Measurements from ENCODE around the gene FBXW12.
"Not testable (repeated sequence)": the region's sequence is repeated elsewhere in the genome, so short reads cannot be mapped to it uniquely, and the experiment has no call there.

Gene FBXW12, protein sequence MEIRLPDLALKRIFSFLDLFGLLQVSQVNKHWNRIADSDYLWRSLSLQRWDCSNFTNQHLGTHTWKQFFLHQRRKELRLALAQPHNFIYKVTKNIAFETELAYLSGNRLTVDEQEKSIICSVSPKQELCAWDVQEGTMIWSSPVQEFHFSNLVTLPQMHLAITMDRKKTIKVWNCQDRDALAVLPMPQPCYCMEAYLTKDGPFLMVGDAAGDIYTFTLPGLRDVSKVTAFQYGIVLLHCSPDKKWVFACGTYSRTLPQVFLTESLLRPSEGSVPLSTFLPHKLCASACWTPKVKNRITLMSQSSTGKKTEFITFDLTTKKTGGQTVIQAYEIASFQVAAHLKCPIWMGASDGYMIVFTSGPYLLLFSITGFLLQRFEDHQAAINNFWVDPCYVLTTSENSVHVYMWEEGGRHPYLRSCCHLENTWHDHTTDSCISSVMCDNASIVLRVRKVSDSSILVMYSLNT

DNA sequence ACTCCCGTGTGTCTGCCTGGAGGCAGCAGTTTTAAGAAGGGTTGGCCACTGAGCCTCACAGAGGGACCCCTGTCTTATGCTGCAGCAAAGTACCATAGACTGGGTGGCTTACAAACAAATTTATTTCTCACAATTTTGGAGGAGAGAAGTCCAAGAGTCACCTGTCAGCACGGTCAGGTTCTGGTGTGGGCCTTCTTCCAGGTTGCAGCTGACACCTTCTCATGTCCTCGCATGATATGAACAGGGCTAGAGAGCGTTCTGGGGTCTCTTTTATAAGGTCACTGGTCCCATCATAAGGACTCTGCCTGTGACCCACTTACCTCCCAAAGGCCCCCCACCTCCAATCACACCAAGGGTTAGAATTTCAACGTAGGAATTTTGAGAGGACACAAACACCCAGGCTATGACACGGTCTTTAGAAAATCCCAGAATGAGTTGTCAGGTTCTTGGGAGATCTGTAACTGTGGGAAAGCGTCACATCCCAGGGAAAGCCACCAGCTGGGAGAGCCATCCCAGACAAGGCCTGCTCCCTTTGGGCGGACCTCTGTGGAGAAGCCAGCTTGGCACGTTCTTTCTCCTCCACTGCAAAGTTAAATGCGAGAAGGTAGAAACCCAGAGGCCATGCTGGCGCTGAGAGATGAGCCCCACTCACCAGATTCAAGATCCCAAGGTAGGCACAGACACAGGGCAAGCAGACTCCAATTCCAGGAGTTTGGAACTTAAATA lies at the start of gene FBXW12:
Gene FBXW12 (plus strand): TSS at position 569 of the 726 bp plus-strand sequence. CDS start 549 bp downstream, outside the sequence.
- no peak for DNase-seq (ENCODE audit: low read depth)

DNA sequence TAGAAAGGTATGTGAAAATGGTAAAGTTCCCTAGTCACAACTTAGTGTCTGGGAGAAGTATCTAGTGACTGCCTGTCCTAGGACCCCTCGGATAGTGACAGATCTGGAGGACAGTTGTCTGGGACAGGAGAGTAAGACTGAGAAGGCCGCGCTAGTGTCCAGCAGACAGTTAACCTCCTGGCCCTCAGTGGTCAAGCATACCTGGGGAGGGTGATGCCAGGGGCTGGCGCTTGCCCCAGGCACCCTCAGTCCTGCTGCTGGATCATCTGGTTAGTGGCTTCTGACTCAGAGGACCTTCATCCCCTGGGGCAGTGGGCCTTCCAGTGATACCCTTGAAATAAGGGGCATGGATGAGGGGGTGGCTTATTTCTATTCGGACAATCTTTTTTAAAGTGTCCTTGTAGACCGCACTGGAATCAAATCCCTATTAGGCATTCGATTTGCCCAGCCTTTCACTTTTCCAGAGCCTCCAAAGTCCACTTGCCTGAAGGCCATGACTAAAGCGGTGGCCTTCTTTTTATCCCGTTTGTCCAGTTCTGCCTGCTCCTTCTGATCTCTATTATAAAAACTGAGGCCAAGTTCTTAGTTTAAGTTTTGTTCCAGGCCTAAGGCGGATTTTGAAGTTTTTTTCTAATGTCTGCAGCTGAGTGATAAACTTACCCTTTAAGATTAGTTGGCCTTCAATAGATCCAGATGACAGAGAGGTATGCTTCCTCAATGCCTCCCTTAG lies 40.1 kb upstream of the FBXW12 start:
- not testable (repeated sequence) for DNase-seq (ENCODE audit: low read depth)

DNA sequence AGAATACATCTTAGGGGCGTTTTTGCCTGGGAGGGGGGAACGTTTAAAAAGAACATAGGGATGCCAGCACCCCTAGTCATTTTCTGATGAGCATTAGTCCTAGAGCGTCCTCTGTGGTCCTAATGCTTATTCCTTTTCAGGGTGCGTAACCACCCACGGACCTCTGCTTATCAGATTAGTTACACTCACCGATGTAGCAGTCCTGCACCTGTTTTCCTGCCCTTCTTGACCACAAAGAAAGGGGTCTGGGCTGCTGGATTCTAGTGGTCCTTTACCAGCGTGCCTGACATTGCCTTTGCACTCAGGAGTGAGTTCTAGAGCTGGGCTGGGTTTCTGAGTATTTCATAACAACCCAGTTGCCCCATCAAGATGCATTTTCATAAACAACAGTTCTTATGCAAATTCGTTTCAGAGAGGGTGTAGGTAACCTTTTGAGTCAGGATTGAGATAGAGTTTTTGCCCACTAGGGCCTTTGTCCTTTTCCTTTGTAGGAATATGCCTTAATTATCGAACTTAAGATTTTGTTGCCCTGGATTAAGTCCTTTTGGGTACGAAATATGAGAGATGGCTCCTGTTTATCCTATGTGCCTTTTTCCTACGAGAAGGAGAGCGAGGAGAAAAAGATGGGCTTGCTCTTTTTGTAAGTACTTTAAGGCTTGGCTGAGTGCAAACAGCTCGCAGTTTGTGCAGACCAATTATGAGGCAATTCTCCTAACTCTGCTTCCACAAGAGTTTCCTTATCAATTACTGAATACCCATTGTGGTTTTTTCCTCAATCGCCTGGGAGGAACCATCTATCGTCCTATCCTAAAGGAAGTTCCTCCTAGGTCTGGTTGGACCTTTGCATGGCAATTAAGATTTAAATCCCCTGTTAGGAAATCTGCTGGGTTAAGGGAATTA lies 38.4 kb upstream of the FBXW12 start, which contains the start of gene SPINK8:
Gene SPINK8 (minus strand): TSS at position 316 of the 900 bp plus-strand sequence. CDS start 5,320 bp downstream, outside the sequence.
- not testable (repeated sequence) for DNase-seq (ENCODE audit: low read depth)

DNA sequence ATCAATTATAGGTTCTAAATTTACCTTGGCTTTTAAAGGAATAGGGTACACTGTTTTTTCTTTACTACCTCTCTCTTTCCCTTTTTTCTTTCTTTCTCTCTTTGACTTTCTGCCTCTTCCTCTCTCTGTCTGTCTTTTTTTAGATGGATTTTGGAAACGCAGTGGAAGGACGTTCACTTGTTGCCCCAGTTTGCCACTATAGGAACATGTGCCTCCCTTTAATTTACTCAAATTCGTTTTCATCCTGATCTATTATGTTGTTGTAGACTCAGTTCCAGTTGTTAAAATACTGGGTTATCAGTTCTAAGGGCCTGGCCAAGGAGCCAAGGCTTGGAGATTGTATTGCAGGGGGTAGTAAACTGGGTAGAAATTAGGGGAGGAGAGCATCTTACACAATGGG lies 37.4 kb upstream of the FBXW12 start:
- no peak for DNase-seq (ENCODE audit: low read depth)

DNA sequence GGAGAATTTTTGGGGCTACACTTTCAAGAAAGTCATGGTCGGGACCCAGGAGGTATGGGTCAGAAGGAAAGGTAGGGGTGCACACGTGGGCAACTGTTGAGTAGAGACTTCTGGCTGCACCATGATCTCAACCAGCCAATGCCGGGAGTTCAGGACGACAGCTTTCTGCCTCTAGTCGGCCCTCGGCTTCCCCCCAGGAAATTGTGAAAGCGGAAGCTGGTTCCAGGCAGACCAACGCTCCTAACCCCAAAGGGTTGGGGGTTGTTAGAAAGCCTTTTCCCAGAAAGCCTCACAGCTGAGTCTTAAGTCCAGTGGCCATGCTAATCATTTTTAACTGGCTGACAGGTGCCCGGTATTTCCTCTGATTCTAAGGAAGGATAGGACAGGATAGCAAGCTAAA lies 36.7 kb upstream of the FBXW12 start:
- DNase-seq (ENCODE audit: low read depth) = not testable (repeated sequence)

DNA sequence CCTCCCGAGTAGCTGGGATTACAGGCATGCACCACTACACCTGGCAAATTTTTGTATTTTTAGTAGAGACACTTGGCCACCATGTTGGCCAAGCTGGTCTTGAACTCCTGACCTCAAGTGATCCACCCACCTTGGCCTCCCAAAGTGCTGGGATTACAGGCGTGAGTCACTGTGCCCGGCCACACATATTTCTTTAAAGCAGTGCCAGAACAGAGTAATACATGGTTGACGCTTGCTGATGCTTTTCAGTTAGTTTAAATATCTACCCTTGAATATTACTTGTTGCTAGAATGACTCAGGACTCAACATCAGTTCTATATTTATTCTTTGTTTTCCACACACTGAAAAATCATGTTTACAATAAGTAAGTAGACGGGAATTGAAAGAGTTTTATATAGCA lies 34.5 kb upstream of the FBXW12 start:
- not testable (repeated sequence) for DNase-seq (ENCODE audit: low read depth)

DNA sequence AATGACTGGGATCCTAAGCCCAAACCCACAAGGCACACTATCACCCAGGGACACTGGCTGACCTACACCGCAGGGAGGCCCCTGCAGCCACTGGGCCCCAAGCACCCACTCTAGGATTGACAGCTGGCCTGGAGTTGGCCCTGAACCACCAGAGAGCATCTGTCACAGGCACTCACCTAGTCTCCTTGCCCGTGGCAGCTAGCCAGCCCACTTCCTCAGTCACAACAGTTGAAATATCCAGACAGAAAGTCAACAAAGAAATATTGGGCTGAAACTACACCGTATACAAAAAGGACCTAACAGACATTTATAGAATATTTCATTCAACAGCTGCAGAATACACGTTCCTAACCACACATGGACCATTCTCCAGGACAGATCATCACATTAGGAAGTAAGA lies 33.4 kb upstream of the FBXW12 start:
- no peak for DNase-seq (ENCODE audit: low read depth)

DNA sequence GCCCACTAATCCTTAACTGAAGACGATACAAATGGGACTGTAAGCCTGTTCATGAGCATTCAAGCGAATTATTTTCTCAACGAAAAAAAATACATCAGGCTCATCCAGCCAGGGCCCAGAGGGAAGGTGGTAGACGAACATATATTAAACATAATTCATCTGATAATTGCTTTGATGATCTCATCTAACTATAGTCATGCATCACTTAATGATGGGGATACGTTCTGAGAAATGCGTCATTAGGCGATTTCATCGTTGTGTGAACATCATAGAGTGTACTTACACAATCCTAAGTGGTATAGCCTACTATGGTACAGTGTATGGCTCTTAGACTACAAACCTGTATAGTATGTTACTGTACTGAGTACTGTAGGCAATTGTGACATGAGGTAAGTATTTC lies 28.6 kb upstream of the FBXW12 start:
- DNase-seq (ENCODE audit: low read depth) = no peak

DNA sequence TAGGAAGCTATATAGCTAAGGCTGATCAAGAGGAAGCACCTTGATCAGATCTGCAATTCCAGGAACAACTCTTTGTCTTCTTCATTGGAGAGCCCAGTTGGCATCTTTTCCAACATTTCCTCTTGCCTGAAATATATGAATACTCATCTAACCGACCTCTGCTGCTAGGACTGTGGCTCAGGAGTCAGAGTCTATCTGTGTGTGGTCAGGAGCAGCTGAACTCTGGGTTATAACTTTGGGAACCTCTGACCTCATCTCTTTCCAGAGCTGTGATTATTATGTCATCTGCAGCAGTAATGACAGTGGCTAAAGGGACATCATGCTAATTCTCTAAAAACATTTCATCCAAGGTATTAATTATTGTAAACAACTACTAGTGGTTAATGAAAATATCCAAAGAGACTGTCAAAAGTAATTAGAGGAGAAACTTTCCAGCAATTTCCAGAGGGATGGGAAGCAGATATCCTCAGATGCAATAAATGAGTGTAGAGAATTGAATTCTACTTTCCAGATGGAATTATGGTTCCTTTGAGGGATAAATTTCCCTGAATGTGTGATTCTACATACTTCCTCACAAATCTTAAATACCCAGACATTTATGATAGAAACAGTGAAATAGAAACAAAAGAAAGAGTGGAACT lies 27.0 kb upstream of the FBXW12 start:
- DNase-seq (ENCODE audit: low read depth) = no peak

DNA sequence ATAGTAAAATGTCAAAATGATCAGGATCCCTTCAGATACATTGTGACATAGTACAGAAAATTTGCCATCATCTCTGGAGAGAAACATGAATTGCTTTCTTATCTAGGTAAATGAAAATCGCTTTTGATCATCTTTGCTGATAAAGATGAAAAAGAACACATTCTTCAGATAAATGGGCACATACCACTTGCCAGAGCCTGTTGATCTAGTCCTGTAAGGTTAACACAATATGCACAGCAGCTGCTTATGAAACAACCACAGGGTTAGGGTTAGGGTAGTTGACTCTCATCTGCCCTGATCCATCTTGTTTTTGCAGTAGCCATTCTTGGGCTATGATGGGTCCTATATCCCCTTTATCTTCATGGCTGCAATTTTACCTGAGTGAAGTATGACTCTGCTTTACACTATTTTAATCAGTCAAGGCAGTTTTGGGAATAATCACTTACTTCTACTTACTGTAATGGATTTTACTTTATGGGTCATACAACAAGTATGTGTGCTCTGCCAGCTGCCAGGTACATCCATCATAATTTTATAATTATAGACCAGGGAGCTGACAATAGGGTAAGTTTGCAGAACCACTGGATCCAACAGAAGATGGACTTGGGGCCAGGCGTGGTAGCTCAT lies 26.0 kb upstream of the FBXW12 start:
- no peak for DNase-seq (ENCODE audit: low read depth)

DNA sequence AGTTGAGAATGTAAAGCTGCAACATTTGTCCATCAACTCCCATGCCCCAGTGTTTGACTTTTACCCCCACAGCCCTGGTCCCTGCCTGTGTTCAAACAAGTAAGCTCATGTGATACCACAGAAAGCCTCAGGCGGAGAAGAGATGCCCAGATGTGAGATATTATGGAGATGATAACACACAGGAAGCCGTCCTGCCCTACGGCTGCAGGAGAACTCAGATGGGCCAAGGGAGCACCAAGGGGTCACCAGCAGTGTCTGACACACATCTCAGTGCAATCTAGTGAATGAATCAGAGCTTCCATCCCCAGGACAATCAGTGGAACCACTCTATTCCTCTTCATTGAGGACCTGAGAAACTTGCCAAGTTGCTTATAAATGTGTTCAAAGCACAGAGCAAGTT lies 24.5 kb upstream of the FBXW12 start:
- DNase-seq (ENCODE audit: low read depth) = no peak

DNA sequence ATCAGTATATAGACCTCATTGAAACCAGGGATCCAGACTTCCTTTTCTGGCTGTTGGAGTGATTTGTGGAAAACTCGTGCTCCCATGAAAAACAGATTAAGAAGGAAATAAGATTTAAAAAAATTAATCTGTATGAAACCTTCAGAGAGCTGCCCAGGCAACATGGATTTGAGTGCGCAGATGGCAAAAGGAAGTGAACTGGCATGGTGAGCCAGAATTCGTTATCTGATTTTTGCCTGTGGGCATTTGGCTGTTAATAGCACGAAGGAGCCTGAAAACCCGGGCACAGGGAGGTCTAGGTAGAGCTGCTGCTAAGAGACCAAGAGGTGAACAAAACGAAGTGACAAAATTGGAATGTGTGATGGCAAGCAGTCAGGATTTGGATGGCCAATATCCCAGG lies 19.5 kb upstream of the FBXW12 start:
- no peak for DNase-seq (ENCODE audit: low read depth)

DNA sequence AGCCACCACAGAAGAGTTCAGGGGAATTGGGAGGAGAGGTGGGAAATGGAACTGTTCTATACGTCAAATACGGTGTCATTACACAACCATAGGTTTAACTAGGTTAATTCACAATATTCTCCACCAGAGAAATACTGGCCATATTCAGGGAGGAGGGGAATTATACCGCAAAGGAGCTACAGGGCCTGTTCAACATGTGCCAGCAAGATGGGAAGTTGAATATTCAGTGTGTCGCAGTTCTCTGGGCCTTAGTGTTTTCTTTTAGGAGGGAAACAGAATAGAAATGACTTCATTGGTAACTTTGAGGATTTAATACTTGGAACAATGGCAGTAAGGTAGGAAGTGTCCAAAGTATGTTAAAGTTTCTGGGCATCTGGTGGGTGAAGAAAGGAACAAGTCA lies 18.0 kb upstream of the FBXW12 start:
- no peak for DNase-seq (ENCODE audit: low read depth)

DNA sequence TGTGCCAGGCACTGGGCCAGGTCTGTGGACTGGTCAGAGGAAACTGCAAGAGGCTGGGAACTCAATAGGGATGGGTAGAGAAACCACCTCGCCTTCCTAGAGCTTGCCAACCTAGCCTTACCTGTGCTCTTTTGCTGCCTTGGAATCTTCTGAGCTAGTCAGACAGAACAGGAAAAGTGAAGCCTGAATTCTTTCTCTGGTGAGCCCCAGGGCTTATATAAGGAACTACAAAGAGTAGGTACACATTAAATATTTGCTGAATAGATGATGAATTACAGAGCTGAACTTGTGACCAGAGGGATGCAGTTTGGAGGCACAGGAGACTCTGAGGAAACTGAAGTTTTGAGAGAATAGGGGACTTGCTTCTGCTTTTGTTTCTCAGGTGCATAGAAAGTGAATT lies 15.6 kb upstream of the FBXW12 start:
- no peak for DNase-seq (ENCODE audit: low read depth)

DNA sequence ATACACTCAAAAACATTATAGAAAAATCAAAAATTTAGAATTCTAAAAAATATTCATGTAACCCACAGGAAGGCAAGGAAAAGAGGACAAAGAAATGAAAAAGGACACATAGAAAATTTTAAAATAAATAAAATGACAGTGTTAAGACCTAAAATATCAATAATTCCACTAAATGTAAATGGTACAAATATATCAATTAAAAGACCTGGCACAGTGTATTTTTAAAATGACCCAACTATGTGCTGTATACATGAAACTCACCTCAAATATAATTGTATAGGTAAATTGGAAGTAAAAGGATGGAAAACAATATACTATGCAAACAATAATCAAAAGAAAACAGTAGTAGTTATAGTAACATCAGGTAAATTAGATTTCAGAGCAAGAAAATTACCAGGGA lies 10.1 kb upstream of the FBXW12 start:
- DNase-seq (ENCODE audit: low read depth) = no peak

DNA sequence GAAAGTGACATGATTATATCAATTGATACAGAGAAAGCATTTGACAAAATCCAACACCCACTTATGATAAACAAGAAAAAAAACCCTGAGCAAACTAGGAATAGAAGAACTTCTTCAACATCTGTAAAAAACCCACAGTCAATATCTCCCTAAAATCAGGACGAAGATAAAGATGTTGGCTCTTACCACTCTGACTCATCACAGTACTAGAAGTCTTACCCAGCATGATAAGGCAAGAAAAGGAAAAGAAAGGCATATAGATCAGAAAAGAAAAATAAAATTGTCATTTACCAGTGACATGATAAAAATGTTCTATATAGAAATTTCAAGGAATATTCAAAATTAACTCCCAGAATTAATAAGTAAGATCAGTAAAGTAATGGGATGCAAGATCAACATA lies 7.2 kb upstream of the FBXW12 start:
- no peak for DNase-seq (ENCODE audit: low read depth)

DNA sequence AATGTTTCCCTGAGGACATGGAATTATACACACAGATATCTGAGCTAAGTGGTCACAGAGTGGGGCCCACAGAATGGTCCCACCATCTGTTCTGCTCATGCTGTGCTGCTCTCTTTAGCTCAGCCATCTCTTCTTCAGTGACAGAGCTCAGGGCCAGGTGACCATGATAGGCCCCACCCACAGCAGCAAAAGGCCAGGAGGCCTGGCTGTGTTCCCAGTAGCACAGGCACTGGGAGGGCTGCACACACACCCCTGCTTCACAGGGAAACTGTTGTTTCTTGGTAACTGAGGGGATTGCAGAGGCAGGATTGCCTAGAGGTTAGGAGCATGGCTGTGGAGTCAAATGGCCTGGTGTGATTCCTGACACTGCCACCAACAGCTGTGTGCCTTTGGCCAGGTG lies 4.8 kb upstream of the FBXW12 start:
- DNase-seq (ENCODE audit: low read depth) = no peak

DNA sequence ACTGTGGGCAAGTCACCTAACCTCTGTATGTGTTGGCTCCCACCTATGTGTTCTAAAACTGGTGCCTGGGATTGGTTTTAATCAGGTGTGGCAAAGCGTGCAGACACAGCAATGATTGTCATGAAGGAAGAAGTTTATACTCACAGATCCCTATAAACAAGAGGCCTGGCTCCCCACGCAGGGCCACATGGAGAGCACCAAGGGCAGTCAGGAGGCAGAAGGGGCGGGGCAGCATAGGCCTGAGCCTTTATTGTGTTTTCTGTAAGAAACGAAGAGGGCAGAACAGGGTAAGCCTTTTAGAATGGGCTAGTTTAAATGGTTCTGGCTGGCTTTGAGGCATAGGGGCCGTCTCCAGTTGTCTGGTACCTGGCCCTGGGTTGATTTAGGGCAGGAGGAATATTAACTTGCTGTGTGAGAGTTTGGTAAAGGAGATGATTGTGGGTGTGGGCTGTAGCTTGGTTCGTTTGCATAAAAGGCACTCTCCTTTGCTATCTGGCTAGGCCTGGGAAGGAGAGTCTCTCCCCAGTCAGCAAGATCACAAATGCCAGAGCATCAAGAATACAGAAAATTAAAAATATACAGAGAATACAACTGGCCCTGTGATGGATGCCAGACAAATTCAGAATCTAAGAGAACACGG lies 2.2 kb upstream of the FBXW12 start:
- no peak for DNase-seq (ENCODE audit: low read depth)

DNA sequence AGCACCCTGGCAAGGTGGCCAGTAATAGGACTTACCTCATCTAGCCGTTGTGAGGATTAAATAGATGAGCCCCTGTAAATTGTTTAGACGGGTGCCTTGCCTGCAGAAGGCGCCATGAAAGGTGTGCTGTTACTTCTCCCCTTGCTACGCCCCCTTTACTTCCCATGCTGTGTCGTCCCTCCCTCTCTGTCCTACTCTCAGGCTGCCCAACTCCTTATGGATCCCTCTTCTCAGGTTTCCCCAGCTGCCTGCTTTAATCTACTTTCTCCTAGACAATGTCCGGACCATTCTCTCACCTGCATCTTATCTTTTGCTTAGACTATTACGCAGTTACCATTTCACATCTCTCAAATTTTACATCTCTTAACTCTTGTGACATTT lies 1.7 kb upstream of the FBXW12 start:
- DNase-seq (ENCODE audit: low read depth) = no peak

DNA sequence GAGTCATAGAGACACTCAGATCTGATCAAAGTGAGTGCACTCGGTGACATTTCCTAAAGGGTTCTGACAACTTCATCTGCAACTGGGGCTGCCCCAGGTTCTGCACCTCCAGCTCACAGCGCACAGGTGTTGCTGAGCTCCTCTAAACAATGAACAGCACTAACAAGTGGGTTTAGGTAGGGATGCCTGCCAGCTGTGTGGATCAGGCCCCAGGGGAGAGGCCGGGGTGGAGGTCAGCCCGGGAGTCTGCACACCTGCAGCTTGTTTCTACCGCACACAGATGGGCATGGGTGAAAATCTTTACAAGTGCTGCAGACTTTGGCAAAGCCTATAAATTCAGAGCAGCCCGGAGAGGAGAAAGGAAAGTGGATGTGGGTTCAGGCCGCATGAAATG lies 355 bp downstream of the FBXW12 start:
- DNase-seq (ENCODE audit: low read depth) = no peak

Measured in stimulated activated CD8-positive, alpha-beta memory T cell treated with anti-CD3 and anti-CD28 coated beads, Interleukin-15, amount 100 ng/mL, for 1 hour (primary cell).